ENCODE measurements around the gene CDH23.

The CDH23 gene

DNA sequence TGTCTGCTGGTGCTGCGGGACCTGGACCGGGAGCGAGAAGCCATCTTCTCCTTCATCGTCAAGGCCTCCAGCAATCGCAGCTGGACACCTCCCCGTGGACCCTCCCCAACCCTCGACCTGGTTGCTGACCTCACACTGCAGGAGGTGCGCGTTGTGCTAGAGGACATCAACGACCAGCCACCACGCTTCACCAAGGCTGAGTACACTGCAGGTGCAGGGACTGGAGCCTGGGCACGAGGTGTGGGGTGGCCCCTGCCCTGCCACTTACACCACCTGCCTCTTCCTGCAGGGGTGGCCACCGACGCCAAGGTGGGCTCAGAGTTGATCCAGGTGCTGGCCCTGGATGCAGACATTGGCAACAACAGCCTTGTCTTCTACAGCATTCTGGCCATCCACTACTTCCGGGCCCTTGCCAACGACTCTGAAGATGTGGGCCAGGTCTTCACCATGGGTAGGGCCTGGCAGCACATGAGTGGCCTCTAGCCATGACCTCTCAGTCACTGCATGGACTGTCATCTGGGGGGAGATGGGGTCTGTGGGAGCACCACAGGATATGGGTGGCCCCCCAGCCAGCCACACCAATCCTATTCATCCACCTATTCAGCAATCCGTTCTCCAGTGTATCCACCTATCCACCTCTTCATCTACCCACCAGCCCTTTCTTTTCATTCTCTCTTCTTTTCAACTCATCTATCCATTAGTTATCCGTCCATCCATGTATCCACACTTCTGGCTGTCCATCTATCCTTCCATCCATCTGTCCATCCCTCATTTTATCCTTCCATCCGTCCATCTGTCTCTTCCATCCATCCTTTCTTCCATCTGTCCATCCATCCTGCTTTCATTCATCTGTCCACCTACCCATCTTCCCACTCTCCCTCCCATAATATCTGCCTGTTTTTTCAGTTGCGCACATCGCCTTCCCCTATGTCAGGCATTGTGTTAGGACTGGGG is 411.1 kb downstream of the CDH23 start:
- H3K27ac ChIP-seq = no peak overlapping the region
- DNase-seq (ENCODE audit: low read depth, low spot score) = no peak

DNA sequence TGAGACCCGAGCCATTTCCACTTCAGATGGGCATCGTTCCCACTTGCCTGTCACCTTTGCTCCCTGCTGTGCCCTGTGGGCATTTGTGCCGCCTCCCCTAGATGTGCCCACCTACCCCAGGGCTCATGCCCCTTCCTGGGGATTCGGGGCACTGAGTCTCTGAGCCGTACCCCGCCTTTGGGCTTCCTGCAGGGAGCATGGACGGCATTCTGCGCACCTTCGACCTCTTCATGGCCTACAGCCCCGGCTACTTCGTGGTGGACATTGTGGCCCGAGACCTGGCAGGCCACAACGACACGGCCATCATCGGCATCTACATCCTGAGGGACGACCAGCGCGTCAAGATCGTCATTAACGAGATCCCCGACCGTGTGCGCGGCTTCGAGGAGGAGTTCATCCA is 412.9 kb downstream of the CDH23 start:
- H3K27ac ChIP-seq = no peak overlapping the region
- no peak for DNase-seq (ENCODE audit: low read depth, low spot score)

DNA sequence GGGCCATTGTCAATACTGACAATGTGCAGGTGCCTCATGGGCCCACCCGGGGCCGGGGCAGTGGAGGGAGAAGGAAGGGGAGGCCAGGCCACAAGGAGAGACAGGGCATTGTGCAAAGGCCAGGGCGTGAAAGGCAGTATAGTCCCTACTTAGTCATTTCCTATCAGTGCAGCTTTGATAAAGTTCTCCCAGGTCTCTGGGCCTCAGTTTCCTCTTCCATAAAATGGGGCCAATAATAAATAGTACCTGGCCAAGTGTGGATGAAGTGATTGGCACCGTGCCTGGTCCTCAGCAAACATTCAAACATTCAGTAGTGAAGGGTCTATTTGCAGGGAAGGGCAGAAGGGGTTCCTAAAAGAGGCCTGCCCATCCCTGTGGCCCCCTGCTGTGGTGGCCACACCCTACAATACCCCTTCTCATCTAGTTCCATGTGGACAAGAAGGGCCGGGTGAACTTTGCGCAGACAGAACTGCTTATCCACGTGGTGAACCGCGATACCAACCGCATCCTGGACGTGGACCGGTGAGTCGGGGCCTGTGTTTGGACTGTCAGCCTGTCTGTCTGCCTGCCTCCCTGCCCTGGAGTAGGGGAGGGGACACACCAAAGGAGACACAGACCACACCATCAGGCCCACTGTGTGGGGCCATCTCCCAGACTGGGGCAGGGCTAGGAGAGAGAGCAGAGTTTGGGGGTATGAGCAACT is 413.5 kb downstream of the CDH23 start:
- no peak overlapping the region for H3K27ac ChIP-seq
- DNase-seq (ENCODE audit: low read depth, low spot score) = no peak

DNA sequence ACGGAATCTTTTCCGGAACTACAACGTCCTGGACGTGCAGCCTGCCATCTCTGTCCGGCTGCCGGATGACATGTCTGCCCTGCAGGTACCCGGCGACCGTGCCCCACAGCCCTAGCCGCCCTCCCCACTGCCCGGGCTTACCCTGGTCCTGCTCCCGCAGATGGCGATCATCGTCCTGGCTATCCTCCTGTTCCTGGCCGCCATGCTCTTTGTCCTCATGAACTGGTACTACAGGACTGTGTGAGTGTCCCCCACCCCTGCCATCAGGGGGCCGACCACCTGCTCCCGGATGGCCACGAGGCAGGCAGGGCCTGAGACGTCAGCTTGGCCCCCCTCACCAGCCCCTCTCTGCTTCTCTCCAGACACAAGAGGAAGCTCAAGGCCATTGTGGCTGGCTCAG is 414.6 kb downstream of the CDH23 start:
- H3K27ac ChIP-seq = no peak overlapping the region
- no peak for DNase-seq (ENCODE audit: low read depth, low spot score)

DNA sequence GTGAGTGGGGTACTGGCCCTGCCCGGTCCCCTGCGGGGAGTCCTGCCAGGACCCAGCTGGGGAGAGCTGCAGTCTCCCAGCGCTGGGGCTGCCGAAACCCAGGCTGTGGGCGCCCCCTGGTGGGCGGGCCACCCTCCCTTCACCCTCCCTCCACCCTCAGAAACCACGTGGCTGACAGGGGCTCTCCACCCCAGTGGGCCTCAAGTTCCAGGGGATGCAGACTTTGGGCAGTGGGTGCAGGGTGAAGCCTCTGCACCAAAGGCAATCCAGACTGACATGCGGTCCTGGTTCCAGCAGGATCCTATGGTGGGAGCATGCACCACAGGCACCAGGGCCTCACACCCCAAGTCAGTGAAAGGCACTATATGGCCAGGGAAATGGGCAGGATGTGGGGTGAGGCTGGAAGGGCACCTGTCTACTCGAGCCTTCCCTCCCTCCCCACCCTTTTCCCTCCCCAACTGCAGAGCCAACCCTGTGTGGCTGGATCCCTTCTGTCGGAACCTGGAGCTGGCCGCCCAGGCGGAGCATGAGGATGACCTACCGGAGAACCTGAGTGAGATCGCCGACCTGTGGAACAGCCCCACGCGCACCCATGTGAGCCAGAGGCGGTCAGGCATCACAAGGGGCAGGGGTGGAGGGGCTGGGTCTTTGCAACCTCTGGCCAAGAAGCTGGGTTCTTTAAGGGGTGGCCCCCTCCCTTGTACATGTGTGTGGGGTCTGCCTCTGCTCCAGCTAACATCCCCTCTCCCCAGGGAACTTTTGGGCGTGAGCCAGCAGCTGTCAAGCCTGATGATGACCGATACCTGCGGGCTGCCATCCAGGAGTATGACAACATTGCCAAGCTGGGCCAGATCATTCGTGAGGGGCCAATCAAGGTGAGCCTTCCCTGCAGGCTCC is 415.5 kb downstream of the CDH23 start:
- H3K27ac ChIP-seq = no peak overlapping the region
- no peak for DNase-seq (ENCODE audit: low read depth, low spot score)

DNA sequence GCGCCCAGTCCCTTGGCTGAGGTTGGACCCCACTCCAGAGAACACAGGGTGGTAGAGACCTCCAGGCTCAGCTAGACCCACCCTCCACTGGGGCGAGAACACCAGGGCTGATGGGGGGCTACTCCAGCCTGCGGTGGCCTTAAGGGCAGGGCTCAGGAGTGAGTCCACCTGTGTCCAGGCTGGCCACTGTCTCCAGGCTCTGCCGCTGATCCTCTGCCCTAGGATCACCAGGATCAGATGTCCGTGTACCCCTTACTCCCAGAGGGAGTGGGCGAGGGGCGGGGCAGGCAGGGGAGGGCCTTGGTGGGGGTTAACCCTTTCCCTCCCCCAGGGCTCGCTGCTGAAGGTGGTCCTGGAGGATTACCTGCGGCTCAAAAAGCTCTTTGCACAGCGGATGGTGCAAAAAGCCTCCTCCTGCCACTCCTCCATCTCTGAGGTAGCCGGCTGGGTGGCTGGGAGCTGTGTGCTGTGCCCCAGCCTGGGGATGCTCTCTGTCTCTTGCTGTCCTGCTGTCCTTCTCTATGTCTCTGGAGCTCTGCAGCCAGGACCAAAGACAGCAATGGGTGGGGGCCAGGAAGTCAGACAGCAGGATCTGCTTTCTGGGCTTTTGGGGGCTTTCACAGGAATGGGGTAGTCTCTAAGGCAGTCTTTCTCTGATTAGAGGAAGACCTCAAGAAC is 416.3 kb downstream of the CDH23 start:
- H3K27ac ChIP-seq = no peak overlapping the region
- no peak for DNase-seq (ENCODE audit: low read depth, low spot score)

DNA sequence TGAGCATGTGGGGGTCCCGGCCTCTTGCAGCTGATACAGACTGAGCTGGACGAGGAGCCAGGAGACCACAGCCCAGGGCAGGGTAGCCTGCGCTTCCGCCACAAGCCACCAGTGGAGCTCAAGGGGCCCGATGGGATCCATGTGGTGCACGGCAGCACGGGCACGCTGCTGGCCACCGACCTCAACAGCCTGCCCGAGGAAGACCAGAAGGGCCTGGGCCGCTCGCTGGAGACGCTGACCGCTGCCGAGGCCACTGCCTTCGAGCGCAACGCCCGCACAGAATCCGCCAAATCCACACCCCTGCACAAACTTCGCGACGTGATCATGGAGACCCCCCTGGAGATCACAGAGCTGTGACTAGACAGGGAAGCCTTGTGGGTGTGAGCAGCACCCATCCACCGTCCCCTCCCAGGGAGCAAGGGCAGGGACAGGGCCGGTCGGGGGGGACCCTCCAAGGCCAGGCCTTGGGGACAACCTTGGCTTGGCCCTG is 418.2 kb downstream of the CDH23 start:
- H3K27ac ChIP-seq = no peak overlapping the region

DNA sequence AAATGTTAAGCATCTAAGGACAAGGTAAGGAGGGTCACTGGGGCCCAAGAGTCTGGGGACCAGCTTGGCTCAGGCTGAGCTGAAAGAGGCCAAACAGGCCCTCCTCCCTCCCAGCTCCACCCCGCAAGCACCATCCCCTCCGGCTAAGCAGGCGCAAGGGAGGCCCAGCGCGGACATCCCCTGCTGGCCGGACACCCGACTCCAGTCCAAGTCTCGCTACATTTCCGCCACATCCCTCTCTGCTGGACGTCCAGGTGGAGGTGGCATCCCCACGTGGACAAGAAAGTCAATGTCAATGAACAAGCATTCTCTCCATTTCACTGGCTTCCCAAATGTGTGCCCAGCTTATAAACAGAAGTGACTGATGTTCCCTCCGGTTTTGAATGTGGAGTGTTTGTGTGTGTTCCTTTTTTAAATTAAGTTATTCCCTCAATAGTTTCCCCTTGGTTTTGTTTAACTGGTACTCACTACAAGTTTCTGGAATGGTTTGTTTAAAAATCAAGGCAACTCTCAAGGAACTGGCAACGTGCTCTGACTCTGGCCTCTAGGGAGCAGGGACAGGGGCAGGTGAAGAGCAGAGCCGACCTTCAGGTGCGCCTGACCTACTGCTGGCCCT is 418.9 kb downstream of the CDH23 start:
- no peak overlapping the region for H3K27ac ChIP-seq
- no peak for DNase-seq (ENCODE audit: low read depth, low spot score)

More for the DNA sequence above, 418.2 kb downstream of the CDH23 start:
- DNase-seq (ENCODE audit: low read depth, low spot score) = no peak

DNA sequence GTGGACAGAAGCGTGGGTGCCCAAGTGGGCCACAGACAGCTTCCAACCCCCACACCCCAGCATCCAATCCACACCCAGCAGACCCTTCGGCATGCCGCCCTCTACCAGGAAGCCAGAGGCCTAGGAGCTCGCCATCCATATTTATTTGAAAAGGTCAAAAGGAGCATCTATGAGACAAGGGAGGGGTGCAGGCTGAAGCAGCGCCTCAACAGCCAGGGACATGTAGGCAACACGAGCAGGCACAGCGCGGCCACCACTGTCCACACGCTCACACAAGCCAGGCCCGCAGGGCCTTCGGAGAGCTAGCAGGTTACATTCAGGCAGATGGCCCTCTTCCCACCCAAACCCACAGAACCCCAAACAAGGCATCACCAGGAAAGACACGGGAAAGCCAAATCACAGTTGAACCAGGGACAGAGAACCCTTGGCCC is 419.7 kb downstream of the CDH23 start:
- DNase-seq (ENCODE audit: low read depth, low spot score) = no peak
- H3K27ac ChIP-seq = no peak overlapping the region

DNA sequence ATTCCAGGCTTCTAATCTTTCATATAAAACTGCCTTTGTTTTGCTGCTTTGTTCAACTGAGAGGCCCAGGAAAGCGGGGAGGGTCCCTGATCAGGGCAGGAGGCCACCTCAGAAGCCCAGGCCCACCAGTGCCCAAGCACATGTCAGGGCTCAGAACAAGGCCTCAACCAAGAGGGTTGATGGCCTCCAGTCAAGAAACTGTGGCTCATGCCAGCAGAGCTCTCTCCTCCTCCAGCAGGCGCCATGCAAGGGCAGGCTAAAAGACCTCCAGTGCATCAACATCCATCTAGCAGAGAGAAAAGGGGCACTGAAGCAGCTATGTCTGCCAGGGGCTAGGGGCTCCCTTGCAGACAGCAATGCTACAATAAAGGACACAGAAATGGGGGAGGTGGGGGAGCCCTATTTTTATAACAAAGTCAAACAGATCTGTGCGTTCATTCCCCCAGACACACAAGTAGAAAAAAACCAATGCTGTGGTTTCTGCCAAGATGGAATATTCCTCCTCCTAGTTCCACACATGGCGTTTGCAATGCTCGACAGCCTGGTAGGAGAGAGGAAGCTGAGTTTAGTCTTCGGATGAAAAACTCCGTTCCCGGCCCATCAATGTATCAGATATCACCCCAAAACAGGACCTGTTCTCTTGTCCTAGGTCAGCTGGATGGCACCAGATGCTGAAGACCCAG is 420.4 kb downstream of the CDH23 start:
- DNase-seq (ENCODE audit: low read depth, low spot score) = no peak
- H3K27ac ChIP-seq = no peak overlapping the region

DNA sequence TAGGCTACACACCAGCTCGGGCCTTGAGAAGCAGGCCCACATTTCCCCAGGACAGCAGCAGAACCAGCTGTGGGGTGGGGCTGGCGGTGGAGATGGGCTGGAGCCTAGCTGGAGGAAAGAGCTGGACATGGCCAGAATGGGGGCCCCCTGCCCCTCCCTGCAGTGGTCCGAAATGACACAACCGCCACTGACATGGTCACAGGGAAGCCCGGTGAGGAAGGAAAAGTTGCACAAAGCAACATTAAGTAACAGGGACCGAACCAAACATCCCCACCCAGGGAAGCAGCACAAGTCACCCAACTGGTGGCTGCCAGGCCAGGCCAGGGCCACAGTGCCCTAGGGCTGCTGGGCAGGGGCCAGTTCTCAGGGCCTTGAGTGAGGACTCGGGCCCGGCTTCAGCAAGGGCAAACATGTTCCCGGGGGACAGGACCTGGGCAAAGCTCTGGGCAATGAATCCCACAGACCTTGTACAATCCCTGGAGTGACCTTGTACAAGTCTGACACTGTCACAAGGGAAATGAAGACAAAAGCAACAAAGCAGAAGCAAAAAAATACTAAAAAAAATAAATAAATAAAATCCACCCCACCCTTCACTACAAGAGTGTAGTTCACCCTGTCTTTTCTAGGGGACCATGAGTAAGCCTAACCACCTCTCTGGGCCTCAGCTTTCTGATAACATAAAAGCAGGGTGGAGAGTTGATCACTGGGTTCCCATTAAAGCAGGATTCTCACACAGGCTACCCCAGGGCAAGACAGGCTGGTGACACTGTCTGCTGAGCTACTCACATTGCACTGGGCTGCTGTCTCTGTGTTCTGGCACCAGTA is 421.3 kb downstream of the CDH23 start:
- no peak overlapping the region for H3K27ac ChIP-seq
- DNase-seq (ENCODE audit: low read depth, low spot score) = no peak

DNA sequence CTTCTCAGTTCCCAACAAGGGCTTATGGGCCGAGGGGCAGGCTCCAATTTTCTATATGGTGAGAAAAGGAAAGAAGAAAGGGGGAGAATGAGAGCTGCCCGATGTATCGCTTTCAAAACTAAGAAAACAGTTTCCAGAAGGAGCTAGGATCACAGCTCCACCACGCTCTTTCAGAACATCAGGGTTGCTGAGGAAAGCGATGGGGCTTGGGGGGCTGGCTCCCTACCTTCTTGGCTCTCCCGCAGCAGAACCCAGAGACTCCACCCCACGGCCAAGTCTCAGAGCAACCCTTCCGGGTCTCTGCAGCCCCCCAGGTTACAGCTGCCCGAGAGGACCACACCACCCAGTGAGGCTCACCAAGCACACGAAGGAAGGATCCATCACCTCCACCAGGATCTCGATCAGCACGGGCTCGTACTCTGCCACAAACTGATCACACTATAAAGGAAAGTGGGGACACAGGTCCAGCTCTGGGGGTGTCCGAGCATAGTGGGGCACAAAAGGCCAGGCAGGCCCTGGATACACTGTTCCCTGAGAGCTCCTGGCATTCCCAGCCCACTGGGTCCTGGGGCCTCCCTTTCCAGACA is 422.0 kb downstream of the CDH23 start:
- no peak for DNase-seq (ENCODE audit: low read depth, low spot score)
- no peak overlapping the region for H3K27ac ChIP-seq

DNA sequence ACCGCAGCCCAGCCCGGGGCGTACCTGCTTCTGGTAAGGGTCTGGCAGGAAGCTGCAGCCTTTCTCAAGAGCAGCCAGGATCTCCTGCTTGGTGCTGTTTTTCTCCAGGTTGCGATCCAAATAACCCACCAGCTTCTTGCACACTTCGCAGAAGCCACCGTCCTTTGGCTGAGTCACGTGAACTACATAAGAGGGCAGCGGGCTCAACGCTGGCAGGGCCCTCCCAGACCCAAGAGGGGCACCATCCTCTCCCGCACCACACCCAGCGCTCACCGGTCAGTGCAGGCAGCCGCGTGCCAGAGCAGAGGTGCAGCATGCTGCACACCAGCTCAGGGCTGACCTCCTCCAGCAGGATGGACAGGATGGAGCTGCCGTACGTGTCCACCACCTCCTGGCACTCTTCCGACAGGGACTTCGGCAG is 422.7 kb downstream of the CDH23 start:
- no peak overlapping the region for H3K27ac ChIP-seq
- no peak for DNase-seq (ENCODE audit: low read depth, low spot score)

DNA sequence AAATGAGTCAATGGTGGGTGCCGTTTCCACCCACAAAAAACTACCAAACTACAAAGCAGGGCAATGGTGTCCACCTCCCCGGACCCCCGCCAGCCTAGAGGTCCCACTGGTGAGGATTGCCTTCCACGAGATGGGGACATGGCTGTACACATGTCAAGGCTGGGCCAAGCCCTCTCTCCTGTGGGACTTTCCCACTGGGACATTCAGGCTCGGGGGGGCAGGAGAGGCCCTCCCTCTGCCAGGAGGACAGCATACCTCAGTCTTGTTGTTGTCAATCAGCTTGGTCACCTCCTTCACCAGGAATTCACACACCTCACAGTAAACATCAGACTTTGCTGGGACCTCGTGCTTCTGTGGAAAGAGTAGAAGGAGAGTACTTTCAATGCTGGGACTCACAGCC is 423.3 kb downstream of the CDH23 start:
- DNase-seq (ENCODE audit: low read depth, low spot score) = no peak
- no peak overlapping the region for H3K27ac ChIP-seq

DNA sequence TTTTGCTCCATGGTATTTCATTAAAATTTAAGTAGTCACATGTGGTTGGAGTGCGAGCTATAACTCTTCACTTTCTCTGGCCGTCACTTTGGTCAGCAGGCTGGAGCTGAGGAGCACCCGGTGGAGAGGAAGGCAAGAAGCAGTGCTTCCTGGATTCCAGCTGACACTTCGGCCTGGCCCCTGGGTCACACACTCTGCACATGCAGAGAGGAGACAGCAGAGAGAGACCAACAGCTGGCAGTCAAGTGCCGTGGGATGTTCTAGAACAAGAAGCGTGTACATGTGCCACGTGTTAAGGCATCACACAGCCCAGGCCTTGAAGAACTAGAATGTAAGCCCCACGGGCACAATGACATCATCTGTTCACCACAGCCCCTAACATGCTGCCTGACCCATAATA is 424.2 kb downstream of the CDH23 start:
- H3K27ac ChIP-seq = no peak overlapping the region
- DNase-seq (ENCODE audit: low read depth, low spot score) = no peak

DNA sequence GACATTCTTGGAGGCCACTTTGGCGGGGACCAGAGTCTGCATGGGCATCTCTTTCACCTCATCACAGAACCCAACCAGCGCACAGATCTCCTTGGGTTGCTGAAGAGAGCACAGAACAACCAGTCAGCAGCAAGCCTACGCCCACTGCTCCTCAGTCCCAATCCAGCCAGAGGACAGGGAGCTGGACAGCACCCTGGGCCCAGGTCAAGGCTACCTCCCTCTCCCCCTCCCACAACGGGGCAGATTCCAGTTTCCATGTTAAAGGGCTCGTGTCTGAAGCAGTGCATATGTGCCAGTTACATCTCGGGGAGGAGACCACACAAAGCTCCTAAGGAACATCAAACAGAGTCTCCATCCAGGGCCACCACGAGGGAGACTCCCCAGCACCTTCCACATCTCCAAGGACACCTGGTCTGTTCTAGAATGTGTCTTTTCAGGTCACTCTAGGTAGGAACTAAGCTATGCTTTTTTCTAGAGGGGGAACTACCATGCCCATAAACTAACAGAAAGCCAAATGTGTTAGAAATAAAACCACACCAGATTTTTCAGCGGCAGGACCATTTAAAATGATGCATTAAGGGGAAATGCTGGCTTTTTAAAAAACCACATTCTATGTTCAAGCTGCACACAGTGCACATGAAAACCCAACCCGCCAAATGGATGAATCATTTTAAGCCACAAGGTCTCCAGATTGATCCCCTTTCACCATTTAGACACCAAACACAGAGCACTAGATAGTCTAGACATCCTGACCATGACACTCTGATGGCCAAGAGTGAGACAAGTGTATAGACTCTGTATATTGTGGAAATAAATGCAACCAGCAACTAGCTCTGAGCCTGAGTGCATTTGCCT is 425.4 kb downstream of the CDH23 start:
- no peak for DNase-seq (ENCODE audit: low read depth, low spot score)
- no peak overlapping the region for H3K27ac ChIP-seq

DNA sequence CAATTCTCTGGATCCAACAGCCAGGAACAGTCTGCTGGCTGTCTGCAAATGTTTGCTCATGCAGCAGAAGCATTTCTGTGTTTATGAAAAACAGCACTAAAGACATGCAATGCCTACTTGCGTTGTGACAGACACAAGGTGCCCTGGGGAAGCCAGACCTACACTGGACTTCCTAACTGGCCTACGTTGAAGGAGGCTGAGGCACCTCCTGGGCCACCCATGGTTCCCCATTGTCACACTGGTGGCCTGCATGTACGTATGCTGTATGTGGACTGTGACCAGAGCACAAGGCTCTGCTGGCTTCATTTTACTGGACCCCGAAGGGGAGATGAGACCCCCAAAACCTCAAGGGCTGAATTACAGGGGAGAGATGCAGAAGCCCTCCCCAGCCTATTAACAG is 426.6 kb downstream of the CDH23 start:
- H3K27ac ChIP-seq = no peak overlapping the region
- DNase-seq (ENCODE audit: low read depth, low spot score) = no peak
